Mammary epithelial cell (primary cell): Measurements from ENCODE around the gene ERF.

Source experiments
- CTCF ChIP-seq, 2 donors: IDR thresholded peaks in 1 of 2; conservative IDR thresholded peaks in 1 of 2; 2 replicates each; pipeline ENCODE4 v1.5.1; 2011 to 2012; ENCODE audit warnings: inconsistent platforms in 2 of 2, low read length in 2 of 2, mild to moderate bottlenecking in 2 of 2, control low read depth in 1 of 2, low read depth in 1 of 2; ENCODE audit not compliant: insufficient read depth in 1 of 2; ENCODE audit errors: extremely low read depth in 1 of 2
- EZH2 ChIP-seq: IDR thresholded peaks from 2 replicates; pipeline ENCODE4 v1.6.1; 2012; ENCODE audit warnings: low read length, inconsistent platforms, borderline replicate concordance

- no peak for TF ChIP-seq CTCF (conservative IDR thresholded peaks at IDR 0.05 in 1 of 2, IDR thresholded peaks at IDR 0.05 in 1 of 2; ENCODE audit: extremely low read depth in 1 of 2, insufficient read depth in 1 of 2, low read depth in 1 of 2, low read length in 2 of 2)
- TF ChIP-seq EZH2: no peak
Observed at GRCh38 chr19:42293948-42294347, 39.0 kb upstream of the ERF start.
